AG04449 (cell line): ENCODE data around the gene PTPN1.

Experiments
- CTCF ChIA-PET: fragments of 350-600 bp; formaldehyde crosslinking; extraction: SDS; loops from one replicate; lab custom pipeline; 2021; ENCODE audit warnings: antibody characterized with exemption; lab: Yijun Ruan, JAX
- POLR2A ChIA-PET: fragments of 400-600, 350-600 bp; formaldehyde crosslinking; extraction: SDS; loops from one replicate; lab custom pipeline; 2020; ENCODE audit warnings: antibody characterized with exemption, inconsistent platforms; lab: Yijun Ruan, JAX
- DNase-seq: peaks from one replicate; pipeline ENCODE4 v3.0.0-alpha.2; 2010; ENCODE audit warnings: low read depth, low spot score
- H3K4me3 ChIP-seq: 2 replicates; pipeline ENCODE4 v1.5.1; 2011; ENCODE audit warnings: low read depth, mild to moderate bottlenecking, control low read depth, low read length
- TF ChIP-seq, protein P1 (sequence below): IDR thresholded peaks from one replicate; pipeline ENCODE4 v1.5.1; 2011; ENCODE audit warnings: mild to moderate bottlenecking, moderate library complexity, low read length, control low read depth, inconsistent platforms; ENCODE audit not compliant: insufficient read depth; ENCODE audit errors: missing control alignments

Gene PTPN1

DNA sequence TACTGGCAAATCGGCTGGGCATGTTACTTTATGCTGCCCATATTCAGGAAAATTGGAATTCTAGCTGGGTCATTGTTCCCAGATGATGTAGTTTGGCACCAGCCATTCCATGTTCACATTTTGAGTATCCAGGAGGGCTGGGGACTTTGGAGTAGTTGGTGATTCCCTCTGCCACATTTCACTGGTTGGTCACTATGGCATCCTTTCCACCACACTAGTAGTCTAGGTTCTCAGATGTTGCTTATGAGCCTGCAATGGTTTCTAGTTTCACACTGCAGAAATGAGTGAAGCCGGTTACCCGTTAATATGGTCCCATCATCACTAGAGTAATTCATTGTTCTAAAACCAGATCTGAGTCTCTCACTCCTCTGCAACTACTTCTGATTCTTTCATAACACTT is 4.6 kb downstream of the PTPN1 start:
- H3K4me3 ChIP-seq = no peak overlapping the region
- no peak for DNase-seq
- TF ChIP-seq, protein P1, sequence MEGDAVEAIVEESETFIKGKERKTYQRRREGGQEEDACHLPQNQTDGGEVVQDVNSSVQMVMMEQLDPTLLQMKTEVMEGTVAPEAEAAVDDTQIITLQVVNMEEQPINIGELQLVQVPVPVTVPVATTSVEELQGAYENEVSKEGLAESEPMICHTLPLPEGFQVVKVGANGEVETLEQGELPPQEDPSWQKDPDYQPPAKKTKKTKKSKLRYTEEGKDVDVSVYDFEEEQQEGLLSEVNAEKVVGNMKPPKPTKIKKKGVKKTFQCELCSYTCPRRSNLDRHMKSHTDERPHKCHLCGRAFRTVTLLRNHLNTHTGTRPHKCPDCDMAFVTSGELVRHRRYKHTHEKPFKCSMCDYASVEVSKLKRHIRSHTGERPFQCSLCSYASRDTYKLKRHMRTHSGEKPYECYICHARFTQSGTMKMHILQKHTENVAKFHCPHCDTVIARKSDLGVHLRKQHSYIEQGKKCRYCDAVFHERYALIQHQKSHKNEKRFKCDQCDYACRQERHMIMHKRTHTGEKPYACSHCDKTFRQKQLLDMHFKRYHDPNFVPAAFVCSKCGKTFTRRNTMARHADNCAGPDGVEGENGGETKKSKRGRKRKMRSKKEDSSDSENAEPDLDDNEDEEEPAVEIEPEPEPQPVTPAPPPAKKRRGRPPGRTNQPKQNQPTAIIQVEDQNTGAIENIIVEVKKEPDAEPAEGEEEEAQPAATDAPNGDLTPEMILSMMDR = no peak
- POLR2A ChIA-PET = no interaction called here
- CTCF ChIA-PET = no interaction called here

GRCh38 chr20:50515471-50516106 is 5.4 kb downstream of the PTPN1 start:
- CTCF ChIA-PET = interaction anchor here (0.8 to 1.5 kb wide), 5 partner anchors 9 to 121 kb away, joined by 3 to 4 read pairs (median 4); no protein-coding TSS in a partner anchor
- no peak overlapping the region for H3K4me3 ChIP-seq
- POLR2A ChIA-PET = no interaction called here
- TF ChIP-seq, protein P1 = no peak
- no peak for DNase-seq

GRCh38 chr20:50516180-50516934 is 6.2 kb downstream of the PTPN1 start:
- no peak for DNase-seq
- H3K4me3 ChIP-seq = no peak overlapping the region
- TF ChIP-seq, protein P1 = no peak
- CTCF ChIA-PET = interaction anchor here (0.8 to 1.6 kb wide), 6 partner anchors 10 to 120 kb away, joined by 3 to 4 read pairs (median 4); no protein-coding TSS in a partner anchor
- POLR2A ChIA-PET = no interaction called here

DNA sequence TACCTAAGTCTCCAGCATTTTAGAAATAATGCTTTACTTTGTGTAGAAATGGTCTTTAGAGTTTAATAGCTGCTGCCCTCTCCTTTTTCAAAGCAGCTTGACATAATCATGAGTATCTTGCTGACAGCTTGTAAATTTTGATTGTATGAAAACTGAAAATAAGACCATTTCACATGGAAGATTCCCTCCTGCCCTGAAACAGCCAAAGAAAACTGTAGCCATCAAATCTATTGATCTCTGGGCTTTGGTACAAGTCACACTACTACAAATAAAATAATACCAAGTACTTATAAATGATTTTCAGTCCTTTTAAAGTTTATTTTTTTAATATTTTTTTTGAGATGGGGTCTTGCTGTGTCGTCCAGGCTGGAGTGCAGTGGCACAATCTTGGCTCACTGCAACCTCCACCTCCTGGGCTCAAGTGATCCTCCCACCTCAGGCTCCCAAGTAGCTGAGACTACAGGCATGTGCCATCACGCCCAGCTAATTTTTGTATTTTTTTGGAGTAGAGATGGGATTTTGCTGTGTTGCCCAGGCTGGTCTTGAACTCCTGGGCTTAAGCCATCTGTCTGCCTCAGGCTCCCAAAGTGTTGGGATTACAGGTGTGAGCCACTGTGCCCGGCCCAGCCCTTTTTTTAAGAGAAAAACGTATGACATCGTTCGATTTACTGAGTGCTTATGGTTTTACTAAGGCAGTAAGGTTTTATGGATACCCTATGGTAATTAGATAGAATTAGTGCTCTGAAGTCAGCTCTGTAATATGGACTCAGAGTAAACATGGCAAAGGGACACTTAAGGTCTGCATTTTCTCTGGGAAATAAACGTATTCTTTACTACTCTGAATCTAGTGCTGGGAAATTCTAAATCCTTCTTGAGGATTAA is 7.0 kb downstream of the PTPN1 start:
- CTCF ChIA-PET = interaction anchor here (0.8 to 3.0 kb wide), 8 partner anchors 9 to 71 kb away, joined by 3 to 13 read pairs (median 4); no protein-coding TSS in a partner anchor
- POLR2A ChIA-PET = no interaction called here
- TF ChIP-seq, protein P1 = no peak
- no peak for DNase-seq
- H3K4me3 ChIP-seq = no peak overlapping the region

DNA sequence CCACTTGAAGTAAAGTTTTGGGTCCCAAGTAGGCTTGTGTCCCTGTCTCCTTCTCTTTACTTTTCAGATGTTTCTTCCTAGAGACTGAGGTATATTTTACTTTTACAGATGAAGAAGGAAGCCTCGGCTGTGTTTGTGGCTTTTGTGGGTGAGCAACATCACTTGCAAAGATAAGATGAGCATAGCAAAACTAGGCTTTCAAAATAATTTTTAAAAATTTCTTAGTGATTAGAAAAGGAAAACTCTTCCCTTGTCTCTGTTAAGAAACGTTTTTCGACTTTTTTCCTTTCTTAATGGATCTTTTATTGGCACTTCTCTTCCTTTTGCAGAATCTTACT is 7.6 kb downstream of the PTPN1 start:
- ChIA-PET POLR2A (interaction anchor here (0.6 to 0.7 kb wide), 2 partner anchors 10 to 1716 kb away, joined by 4 read pairs; no protein-coding TSS in a partner anchor), CTCF (interaction anchor here (0.9 to 3.0 kb wide), 6 partner anchors 8 to 232 kb away, joined by 3 to 13 read pairs (median 3); no protein-coding TSS in a partner anchor)
- TF ChIP-seq, protein P1 = no peak
- H3K4me3 ChIP-seq = peak overlapping the region; percentile 35
- no peak for DNase-seq
